Ovary (tissue), 9 donors: ENCODE data around the gene ITPR3. TPM values are rescaled to one million over a fixed set of nuclear protein-coding genes. Genes with fewer than 3 reads are reported as not detected.

Experiments used
- DNase-seq, 5 donors: peaks; one replicate each; pipeline ENCODE4 v3.0.0-alpha.2; 2019 to 2020
- H3K27ac ChIP-seq, 2 donors: fragments of 200-600 bp; one replicate each; pipeline versions ENCODE4 v1.5.1 to v1.8.0; 2019 to 2022
- H3K27me3 ChIP-seq: fragments of 200-600 bp; one replicate; pipeline ENCODE4 v1.8.0; 2022
- H3K36me3 ChIP-seq: fragments of 200-600 bp; sonication (generic); one replicate; pipeline ENCODE4 v1.5.1; 2019
- H3K4me1 ChIP-seq: one replicate; pipeline ENCODE4 v1.8.1; 2013; ENCODE audit warnings: mild to moderate bottlenecking, moderate library complexity; ENCODE audit not compliant: insufficient read depth
- H3K4me3 ChIP-seq: fragments of 200-600 bp; sonication (generic); one replicate; pipeline ENCODE4 v1.5.1; 2017
- H3K9me3 ChIP-seq, 2 donors: fragments of 200-600 bp in 1 of 2; sonication (generic) in 1 of 2; one replicate each; pipeline versions ENCODE4 v1.5.1 to v1.8.1; 2013 to 2019; ENCODE audit warnings: mild to moderate bottlenecking in 1 of 2, moderate library complexity in 1 of 2
- EP300 ChIP-seq: sonication (generic); formaldehyde crosslinking; IDR thresholded peaks from one replicate; pipeline ENCODE4 v1.6.1; 2017; ENCODE audit warnings: antibody characterized with exemption
- POLR2A ChIP-seq: fragments of 450-650 bp; IDR thresholded peaks from one replicate; pipeline ENCODE4 v1.6.1; 2017; ENCODE audit warnings: antibody characterized with exemption, mild to moderate bottlenecking, moderate library complexity
- WGBS, 3 donors: extraction: QIAGEN DNeasy Blood & Tissue Kit in 1 of 3; methylation state at CpG; one replicate each; pipeline versions ENCODE4 v1.1.5 to v1.1.7; 2013 to 2017; 5-methylcytosine and 5-hydroxymethylcytosine counted together
- intact Hi-C, 4 donors: fragments of 100-400 bp; cut with DNase I; formaldehyde crosslinking; loops; one replicate each; pipeline versions ENCODE4 v1.11.0 to v1.15.1; 2022 to 2023
- polyA plus RNA-seq, 2 donors: library from polyadenylated mRNA; stranded (reverse); fragments of 200-250 nt in 1 of 2; fragments of 350-450 nt in 1 of 2; fragmentation: Illumina TruSeq in 1 of 2; extraction: RNeasy Lipid Tissue Mini Kit (QIAGEN cat#74804) in 1 of 2; gene quantifications; one replicate each; pipeline ENCODE4 v1.2.3, GENCODE V29; 2013 to 2014
- total RNA-seq, 7 donors: library from RNA; depleted of rRNA in 2 of 7; stranded (reverse); fragments of >200 nt in 2 of 7; fragmentation: NEBNext Ultra II Directional in 3 of 7; extraction: Animal tissue kit (Norgen Biotek cat#: 25700) in 3 of 7; gene quantifications; one replicate each; pipeline versions ENCODE4 v1.1.0 to v1.2.4, GENCODE V29; 2016 to 2023
- TF ChIP-seq, protein P1 (sequence below), 3 donors: fragments of 450-650 bp in 2 of 3; fragments of 200-600 bp in 1 of 3; IDR thresholded peaks; one replicate each; pipeline versions ENCODE4 v1.5.1 to v1.8.0; 2016 to 2022; ENCODE audit warnings: antibody characterized with exemption in 3 of 3, mild to moderate bottlenecking in 1 of 3
- donor health status: DM: no; HTN: no; CAD: no; lungs with moderate emphysema.
- donor health status: DM: no; HTN: no; CAD: no.
- donor health status: Bipolar disorder and iron deficiency.
- donor health status: DM: yes; HTN: yes; CAD: no.
- donor health status: DM: no; HTN: no; CAD: no.
- donor health status: DM: yes; HTN: yes; CAD: no.

Gene ITPR3
- total and polyA plus RNA-seq, 9 donors = 3.6 to 31.1 (median 11.7) TPM

DNA sequence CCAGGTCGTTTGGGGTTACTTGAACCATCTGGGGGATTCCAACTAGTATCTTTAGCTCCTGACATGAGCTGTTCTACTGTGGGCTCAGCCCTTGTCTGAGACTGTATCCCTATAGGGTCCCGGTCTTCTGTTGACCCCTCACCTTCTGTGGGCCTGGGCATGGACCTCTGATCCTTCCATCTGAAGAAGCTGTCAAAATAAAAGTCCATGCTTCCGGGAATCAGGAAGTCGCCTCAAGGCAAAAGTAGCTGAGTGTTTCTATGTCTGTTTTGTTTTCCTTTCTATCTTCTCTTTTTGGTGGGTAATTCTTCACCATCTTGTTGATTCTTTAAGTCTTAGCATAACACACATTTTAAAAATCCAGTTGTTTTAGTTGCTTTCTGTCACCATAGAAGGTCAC lies 30.3 kb downstream of the ITPR3 start:
- H3K27me3 ChIP-seq = no peaks in the 10 kb centered on the region
- H3K4me1 ChIP-seq = no peaks in the 10 kb centered on the region
- intact Hi-C loops = no loop called here
- H3K36me3 ChIP-seq = no peaks in the 10 kb centered on the region
- H3K9me3 ChIP-seq = no peaks in the 10 kb centered on the region
- no peak for DNase-seq
- TF ChIP-seq POLR2A = no peak
- TF ChIP-seq, protein P1, sequence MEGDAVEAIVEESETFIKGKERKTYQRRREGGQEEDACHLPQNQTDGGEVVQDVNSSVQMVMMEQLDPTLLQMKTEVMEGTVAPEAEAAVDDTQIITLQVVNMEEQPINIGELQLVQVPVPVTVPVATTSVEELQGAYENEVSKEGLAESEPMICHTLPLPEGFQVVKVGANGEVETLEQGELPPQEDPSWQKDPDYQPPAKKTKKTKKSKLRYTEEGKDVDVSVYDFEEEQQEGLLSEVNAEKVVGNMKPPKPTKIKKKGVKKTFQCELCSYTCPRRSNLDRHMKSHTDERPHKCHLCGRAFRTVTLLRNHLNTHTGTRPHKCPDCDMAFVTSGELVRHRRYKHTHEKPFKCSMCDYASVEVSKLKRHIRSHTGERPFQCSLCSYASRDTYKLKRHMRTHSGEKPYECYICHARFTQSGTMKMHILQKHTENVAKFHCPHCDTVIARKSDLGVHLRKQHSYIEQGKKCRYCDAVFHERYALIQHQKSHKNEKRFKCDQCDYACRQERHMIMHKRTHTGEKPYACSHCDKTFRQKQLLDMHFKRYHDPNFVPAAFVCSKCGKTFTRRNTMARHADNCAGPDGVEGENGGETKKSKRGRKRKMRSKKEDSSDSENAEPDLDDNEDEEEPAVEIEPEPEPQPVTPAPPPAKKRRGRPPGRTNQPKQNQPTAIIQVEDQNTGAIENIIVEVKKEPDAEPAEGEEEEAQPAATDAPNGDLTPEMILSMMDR (IDR thresholded peaks at IDR 0.05) = no peak
- TF ChIP-seq EP300 = no peak
- no peak overlapping the region for H3K27ac ChIP-seq
- WGBS, 3 donors = 61 to 64% (median 62%) methylated on average over 4 of the region's 4 CpGs
- H3K4me3 ChIP-seq = no peak overlapping the region

DNA sequence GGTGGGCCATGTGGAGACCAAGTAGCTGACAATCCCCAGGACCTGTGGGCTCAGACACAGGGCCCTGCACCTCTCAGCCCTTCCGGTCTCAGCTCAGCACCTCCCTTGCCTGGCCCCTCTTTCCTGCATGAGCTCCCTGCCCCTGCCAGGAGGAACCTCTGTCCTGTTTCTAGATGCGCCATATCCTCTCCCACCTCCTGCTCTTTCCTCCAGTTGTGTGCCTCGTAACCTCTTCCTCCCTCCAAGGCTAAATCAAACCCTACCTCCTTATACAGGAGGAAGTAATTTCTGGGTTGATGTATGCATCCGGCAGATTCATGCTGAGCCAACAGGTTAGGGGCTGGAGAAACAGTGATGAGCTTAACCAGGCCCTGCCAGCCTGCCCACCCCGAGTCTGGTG lies 30.9 kb downstream of the ITPR3 start:
- H3K4me3 ChIP-seq = no peak overlapping the region
- no peaks in the 10 kb centered on the region for H3K36me3 ChIP-seq
- H3K27ac ChIP-seq = no peak overlapping the region
- DNase-seq = no peak
- whole genome bisulfite sequencing, 3 donors = 88 to 92% (median 89%) methylated on average over 5 of the region's 5 CpGs
- TF ChIP-seq, protein P1 (IDR thresholded peaks at IDR 0.05) = no peak
- TF ChIP-seq POLR2A (no peak), EP300 (no peak)
- H3K4me1 ChIP-seq = no peaks in the 10 kb centered on the region
- intact Hi-C loops = no loop called here
- no peaks in the 10 kb centered on the region for H3K27me3 ChIP-seq
- H3K9me3 ChIP-seq = no peaks in the 10 kb centered on the region

DNA sequence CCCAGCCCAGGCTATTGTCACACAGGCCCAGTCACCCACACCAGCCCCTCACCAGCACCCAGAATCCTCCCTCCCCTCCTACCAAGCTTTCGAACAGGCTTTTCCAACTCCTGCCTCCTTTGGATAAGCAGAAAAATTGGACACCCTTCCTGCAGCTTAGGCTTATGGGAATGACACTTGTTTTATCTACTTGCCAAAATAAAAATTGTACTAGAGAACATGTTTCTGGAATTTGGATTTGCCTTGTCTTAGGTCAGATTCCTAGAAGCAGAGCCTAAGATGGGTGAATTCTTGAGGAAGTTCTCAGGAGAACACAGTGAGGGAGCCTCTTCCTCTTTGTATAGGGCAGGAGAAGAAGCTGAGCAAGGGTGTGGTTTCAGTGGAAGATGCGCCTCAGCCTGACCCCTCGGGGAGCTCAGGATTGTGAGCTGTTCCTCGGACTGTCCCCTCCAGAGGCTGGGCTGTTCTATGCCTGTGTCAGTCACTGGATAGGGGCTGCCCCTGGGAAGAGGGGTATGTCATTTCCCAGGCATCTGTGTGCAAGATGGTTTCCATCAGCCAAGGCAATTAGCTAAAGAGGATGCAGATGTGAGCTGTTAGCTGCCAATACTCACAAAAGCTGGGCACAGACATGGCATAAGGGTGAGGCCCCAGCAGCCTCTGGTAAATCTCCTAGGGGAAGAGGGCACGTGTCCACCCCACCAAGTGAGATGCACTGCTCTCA lies 33.9 kb downstream of the ITPR3 start:
- H3K36me3 ChIP-seq = no peaks in the 10 kb centered on the region
- DNase-seq = no peak
- H3K27ac ChIP-seq = no peak overlapping the region
- WGBS, 3 donors = 69 to 77% (median 70%) methylated on average over 5 of the region's 5 CpGs
- no peaks in the 10 kb centered on the region for H3K9me3 ChIP-seq
- TF ChIP-seq EP300 = no peak
- TF ChIP-seq, protein P1 (IDR thresholded peaks at IDR 0.05) = no peak
- TF ChIP-seq POLR2A = no peak
- H3K4me3 ChIP-seq = no peak overlapping the region
- H3K27me3 ChIP-seq = no peaks in the 10 kb centered on the region
- intact Hi-C loops = no loop called here
- H3K4me1 ChIP-seq = no peaks in the 10 kb centered on the region

DNA sequence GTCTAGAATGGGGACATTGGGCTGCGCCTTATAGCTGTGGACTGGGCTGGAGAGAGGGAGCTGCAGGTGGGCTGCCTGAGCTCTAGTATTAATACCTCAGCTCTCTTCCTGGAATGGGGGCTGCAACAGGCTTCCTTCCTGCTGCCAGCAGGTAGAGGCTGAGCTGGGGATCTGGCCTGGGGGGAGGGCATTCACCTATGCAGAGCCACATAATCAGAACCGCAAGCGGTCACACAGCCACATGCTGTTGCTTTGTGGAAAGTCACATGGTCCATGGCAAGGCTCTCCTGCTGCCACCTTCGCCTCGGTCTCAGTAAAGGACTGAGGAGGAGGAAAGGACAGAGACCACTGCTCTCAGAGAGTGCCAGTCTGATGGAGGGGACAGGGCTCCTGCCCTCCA lies 35.7 kb downstream of the ITPR3 start:
- H3K4me3 ChIP-seq = no peak overlapping the region
- H3K9me3 ChIP-seq = no peaks in the 10 kb centered on the region
- H3K27me3 ChIP-seq = no peaks in the 10 kb centered on the region
- TF ChIP-seq POLR2A = no peak
- TF ChIP-seq EP300 = no peak
- TF ChIP-seq, protein P1 (IDR thresholded peaks at IDR 0.05) = no peak
- WGBS, 3 donors = 86 to 94% (median 87%) methylated on average over 4 to 5 of the region's 5 CpGs
- H3K4me1 ChIP-seq = no peaks in the 10 kb centered on the region
- no peak for DNase-seq
- no peak overlapping the region for H3K27ac ChIP-seq
- intact Hi-C loops = no loop called here
- no peaks in the 10 kb centered on the region for H3K36me3 ChIP-seq
